Endothelial cell of umbilical vein (primary cell): ENCODE results near the gene HPF1. TPM values are rescaled to one million over a fixed set of nuclear protein-coding genes. Genes with fewer than 3 reads are reported as not detected.

Source experiments
- BruUV-seq: library from RNA; stranded (reverse); fragments of 400-500 nt; replicated peaks from 2 replicates; lab custom pipeline; 2021; lab: Mats Ljungman, UMichigan
- CTCF ChIA-PET: fragments of 300-600, 350-600 bp; sonication (Branson Sonifier 250); formaldehyde crosslinking; loops from one replicate; lab custom pipeline; 2021; ENCODE audit warnings: antibody characterized with exemption, inconsistent platforms; lab: Charles Lee
- POLR2A ChIA-PET: fragments of 300-600, 350-600 bp; sonication (Branson Sonifier 250); formaldehyde crosslinking; loops from one replicate; lab custom pipeline; 2021; ENCODE audit warnings: antibody characterized with exemption, inconsistent platforms; lab: Charles Lee
- DNase-seq: peaks from one replicate; pipeline ENCODE4 v3.0.0-alpha.2; 2011; ENCODE audit warnings: low read depth, low spot score
- FAIRE-seq: peaks from 2 replicates; lab custom pipeline; 2011; peaks lifted over from hg19 to GRCh38; lab: Jason Lieb, UNC
- H2AFZ ChIP-seq: 2 replicates; pipeline ENCODE4 v1.6.0; 2012; ENCODE audit warnings: low read depth, low read length, control low read depth, inconsistent platforms
- H3K27ac ChIP-seq: 2 replicates; pipeline ENCODE4 v1.5.1; 2011; ENCODE audit warnings: low read depth, mild to moderate bottlenecking, control low read depth, low read length, moderate library complexity; ENCODE audit not compliant: insufficient read depth
- H3K27me3 ChIP-seq, 2 experiments: 2 replicates each; pipeline versions ENCODE4 v1.6.0 to v1.6.1; 2011; ENCODE audit warnings: low read length in 2 of 2, mixed read lengths in 1 of 2; ENCODE audit not compliant: control insufficient read depth in 2 of 2, insufficient read depth in 2 of 2
- H3K36me3 ChIP-seq, 2 experiments: 2 replicates in 1 of 2; 3 replicates in 1 of 2; pipeline ENCODE4 v1.5.1; 2011; ENCODE audit warnings: low read length in 2 of 2, mild to moderate bottlenecking in 1 of 2, moderate library complexity in 1 of 2; ENCODE audit not compliant: control insufficient read depth in 2 of 2, insufficient read depth in 2 of 2; ENCODE audit errors: extremely low read depth in 1 of 2
- H3K4me1 ChIP-seq: 3 replicates; pipeline ENCODE4 v1.5.1; 2011; ENCODE audit warnings: mild to moderate bottlenecking, low read length; ENCODE audit not compliant: control insufficient read depth, insufficient read depth; ENCODE audit errors: extremely low read depth
- H3K4me2 ChIP-seq: 2 replicates; pipeline ENCODE4 v1.6.1; 2011; ENCODE audit warnings: low read length, control low read depth, mixed read lengths; ENCODE audit not compliant: insufficient read depth
- H3K4me3 ChIP-seq, 3 experiments: fragments of 200-600 bp in 1 of 3; sonication (generic), shearing (Covaris generic) in 1 of 3; replicated peaks in 1 of 3; 2 replicates each; pipeline ENCODE4 v1.5.1; 2011 to 2016; ENCODE audit warnings: control low read depth in 3 of 3, low read length in 3 of 3, mild to moderate bottlenecking in 2 of 3, inconsistent platforms in 1 of 3, low read depth in 1 of 3, moderate library complexity in 1 of 3; ENCODE audit not compliant: insufficient read depth in 1 of 3
- H3K79me2 ChIP-seq: 2 replicates; pipeline ENCODE4 v1.6.0; 2012; ENCODE audit warnings: low read length, inconsistent platforms; ENCODE audit not compliant: control insufficient read depth, insufficient read depth
- H3K9ac ChIP-seq: replicated peaks from 2 replicates; pipeline ENCODE3; 2011; ENCODE audit warnings: low read length, control low read depth; ENCODE audit not compliant: insufficient read depth; ENCODE audit errors: extremely low read depth
- H3K9me1 ChIP-seq: replicated peaks from 3 replicates; pipeline ENCODE4 v1.6.0; 2011; ENCODE audit warnings: mild to moderate bottlenecking, low read length; ENCODE audit not compliant: control insufficient read depth, insufficient read depth; ENCODE audit errors: extremely low read depth
- H3K9me3 ChIP-seq: replicated peaks from 2 replicates; pipeline ENCODE4 v1.5.1; 2012; ENCODE audit warnings: low read length, inconsistent platforms; ENCODE audit not compliant: control insufficient read depth, insufficient read depth
- H4K20me1 ChIP-seq: replicated peaks from 2 replicates; pipeline ENCODE3; 2011; ENCODE audit warnings: mild to moderate bottlenecking, low read length; ENCODE audit not compliant: control insufficient read depth, insufficient read depth; ENCODE audit errors: extremely low read depth
- EZH2 ChIP-seq: IDR thresholded peaks from 2 replicates; pipeline ENCODE4 v1.6.1; 2012; ENCODE audit warnings: borderline replicate concordance, low read depth, mild to moderate bottlenecking, moderate library complexity, low read length, inconsistent platforms; ENCODE audit not compliant: severe bottlenecking
- FOS ChIP-seq: IDR thresholded peaks from 2 replicates; pipeline ENCODE4 v1.6.1; 2011; ENCODE audit warnings: mild to moderate bottlenecking, low read length, moderate library complexity, borderline replicate concordance; ENCODE audit not compliant: insufficient read depth
- GATA2 ChIP-seq: IDR thresholded peaks from 2 replicates; pipeline ENCODE4 v1.7.0; 2011; ENCODE audit warnings: low read depth, mild to moderate bottlenecking, moderate library complexity, mixed read lengths, low read length; ENCODE audit not compliant: insufficient read length, insufficient read depth
- JUN ChIP-seq: IDR thresholded peaks from 2 replicates; pipeline ENCODE4 v1.6.1; 2011; ENCODE audit warnings: borderline replicate concordance, low read depth; ENCODE audit not compliant: insufficient read length, insufficient read depth
- MYC ChIP-seq: IDR thresholded peaks from one replicate; pipeline ENCODE4 v1.6.1; 2011; ENCODE audit warnings: mild to moderate bottlenecking, low read depth, low read length
- POLR2A ChIP-seq: IDR thresholded peaks from 2 replicates; pipeline ENCODE4 v1.6.1; 2012; ENCODE audit warnings: low read depth, mild to moderate bottlenecking, control low read depth, low read length
- POLR2AphosphoS5 ChIP-seq: IDR thresholded peaks from 2 replicates; pipeline ENCODE4 v1.6.1; 2012; ENCODE audit warnings: low read depth, mild to moderate bottlenecking, control low read depth, low read length, moderate library complexity; ENCODE audit not compliant: insufficient read depth
- dilution Hi-C: fragments of 300-500 bp; cut with MboI; formaldehyde crosslinking; loops from one replicate; pipeline ENCODE4 v1.15.0; 2019; ENCODE audit warnings: low sequenced_read_pairs; ENCODE audit not compliant: extremely low pct_ligation_motif_present
- intact Hi-C: fragments of 100-400 bp; cut with micrococcal nuclease; formaldehyde crosslinking; loops from one replicate; pipeline ENCODE4 v1.10.0; 2022
- polyA plus RNA-seq, 4 experiments: library from polyadenylated mRNA; depleted of rRNA in 3 of 4; stranded (reverse) in 3 of 4; unstranded in 1 of 4; fragments of >200 nt; gene quantifications; 2 replicates each; pipeline versions ENCODE4 v1.2.1 to v1.2.3, GENCODE V29; 2011 to 2012; ENCODE audit warnings: missing spikeins in 1 of 4
- total RNA-seq: library from RNA; stranded (reverse); gene quantifications from 2 replicates; pipeline ENCODE4 v1.2.3, GENCODE V29; 2021
- TF ChIP-seq, protein P1 (sequence below), 2 donors: IDR thresholded peaks; 1 replicate in 1 of 2; 2 replicates in 1 of 2; pipeline ENCODE4 v1.5.1; 2011; ENCODE audit warnings: low read length in 2 of 2, mild to moderate bottlenecking in 2 of 2, moderate library complexity in 2 of 2, control low read depth in 1 of 2, inconsistent platforms in 1 of 2, low read depth in 1 of 2; ENCODE audit not compliant: insufficient read depth in 1 of 2; ENCODE audit errors: extremely low read depth in 1 of 2
- TF ChIP-seq, protein P2 (sequence below): IDR thresholded peaks from 2 replicates; pipeline ENCODE4 v1.6.1; 2011; ENCODE audit not compliant: insufficient read depth, insufficient read length

HPF1 gene
- total and polyA plus RNA-seq, 2 donors (not counting 3 experiments of a cell fraction or from before 2014, with no cell fraction given) = 16.1 to 30.3 TPM

DNA sequence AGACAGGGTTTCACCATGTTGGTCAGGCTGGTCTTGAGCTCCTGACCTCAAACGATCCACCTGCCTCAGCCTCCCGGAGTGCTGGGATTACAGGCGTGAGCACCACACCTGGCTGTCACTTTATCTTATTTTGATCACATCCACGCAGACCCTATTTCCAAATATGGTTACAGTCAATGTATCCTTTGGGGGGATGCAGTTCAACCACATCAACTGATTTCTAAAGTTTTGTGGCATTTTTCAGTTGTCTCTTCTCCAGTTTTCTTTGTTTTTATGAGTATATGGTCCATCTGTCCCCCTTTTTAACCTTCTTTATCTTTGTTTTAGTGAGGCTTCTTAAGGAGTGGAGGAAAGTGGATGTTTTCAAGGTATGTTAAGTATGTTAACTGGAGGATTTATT, 4.1 kb upstream of the HPF1 start:
- intact Hi-C loops = no loop called here
- Histone ChIP-seq H3K4me1 (peaks cover 2% of the 10 kb centered on the region), H3K9me3 (no peaks in the 10 kb centered on the region), H3K9ac (no peak overlapping the region), H3K27ac (no peak overlapping the region), H4K20me1 (no peaks in the 10 kb centered on the region), H3K79me2 (peaks cover 1% of the 10 kb centered on the region), H3K36me3 (no peaks in the 10 kb centered on the region), H3K9me1 (no peaks in the 10 kb centered on the region), H3K4me2 (no peak overlapping the region), H2AFZ (no peak overlapping the region), H3K27me3 (peaks cover 4 to 9% of the 10 kb centered on the region in 2 experiments), H3K4me3 (no peak overlapping the region)
- no TSS peak for BruUV-seq
- ChIA-PET POLR2A (no interaction called here), CTCF (no interaction called here)
- TF ChIP-seq MYC (no peak), FOS (no peak), JUN (no peak), POLR2AphosphoS5 (no peak), EZH2 (no peak), POLR2A (no peak), GATA2 (no peak)
- TF ChIP-seq, protein P1, sequence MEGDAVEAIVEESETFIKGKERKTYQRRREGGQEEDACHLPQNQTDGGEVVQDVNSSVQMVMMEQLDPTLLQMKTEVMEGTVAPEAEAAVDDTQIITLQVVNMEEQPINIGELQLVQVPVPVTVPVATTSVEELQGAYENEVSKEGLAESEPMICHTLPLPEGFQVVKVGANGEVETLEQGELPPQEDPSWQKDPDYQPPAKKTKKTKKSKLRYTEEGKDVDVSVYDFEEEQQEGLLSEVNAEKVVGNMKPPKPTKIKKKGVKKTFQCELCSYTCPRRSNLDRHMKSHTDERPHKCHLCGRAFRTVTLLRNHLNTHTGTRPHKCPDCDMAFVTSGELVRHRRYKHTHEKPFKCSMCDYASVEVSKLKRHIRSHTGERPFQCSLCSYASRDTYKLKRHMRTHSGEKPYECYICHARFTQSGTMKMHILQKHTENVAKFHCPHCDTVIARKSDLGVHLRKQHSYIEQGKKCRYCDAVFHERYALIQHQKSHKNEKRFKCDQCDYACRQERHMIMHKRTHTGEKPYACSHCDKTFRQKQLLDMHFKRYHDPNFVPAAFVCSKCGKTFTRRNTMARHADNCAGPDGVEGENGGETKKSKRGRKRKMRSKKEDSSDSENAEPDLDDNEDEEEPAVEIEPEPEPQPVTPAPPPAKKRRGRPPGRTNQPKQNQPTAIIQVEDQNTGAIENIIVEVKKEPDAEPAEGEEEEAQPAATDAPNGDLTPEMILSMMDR (IDR thresholded peaks at IDR 0.05; ENCODE audit: extremely low read depth in 1 of 2, insufficient read depth in 1 of 2, low read depth in 1 of 2, low read length in 2 of 2) = no peak
- TF ChIP-seq, protein P2, sequence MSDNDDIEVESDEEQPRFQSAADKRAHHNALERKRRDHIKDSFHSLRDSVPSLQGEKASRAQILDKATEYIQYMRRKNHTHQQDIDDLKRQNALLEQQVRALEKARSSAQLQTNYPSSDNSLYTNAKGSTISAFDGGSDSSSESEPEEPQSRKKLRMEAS = no peak
- DNase-seq = no peak
- dilution Hi-C loops = no loop called here
- FAIRE-seq = no peak
